HFFc6 (cell line): ENCODE results near the gene HMCES. TPM values are rescaled to one million over a fixed set of nuclear protein-coding genes. Genes with fewer than 3 reads are reported as not detected.
"Not testable (repeated sequence)": the region's sequence is repeated elsewhere in the genome, so short reads cannot be mapped to it uniquely, and the experiment has no call there.

Experiments
- DNase-seq: peaks from one replicate; pipeline ENCODE4 v3.0.0-alpha.2; 2018
- H3K27ac Mint-ChIP-seq: 2 replicates; pipeline ENCODE4 v1.8.0; 2020; ENCODE audit warnings: mild to moderate bottlenecking, mixed read lengths
- H3K27me3 Mint-ChIP-seq: 2 replicates; pipeline ENCODE4 v1.8.0; 2021; ENCODE audit warnings: mild to moderate bottlenecking, moderate library complexity, mixed read lengths; ENCODE audit not compliant: insufficient read depth
- H3K36me3 Mint-ChIP-seq: 2 replicates; pipeline ENCODE4 v1.8.0; 2021; ENCODE audit warnings: low read depth, mixed read lengths
- H3K4me1 Mint-ChIP-seq: 2 replicates; pipeline ENCODE4 v1.8.0; 2020; ENCODE audit warnings: low read depth, mixed read lengths
- H3K4me3 Mint-ChIP-seq: 2 replicates; pipeline ENCODE4 v1.8.0; 2020; ENCODE audit warnings: mild to moderate bottlenecking, moderate library complexity, mixed read lengths
- H3K9me3 Mint-ChIP-seq: 2 replicates; pipeline ENCODE4 v1.8.0; 2020; ENCODE audit warnings: mild to moderate bottlenecking, mixed read lengths
- CTCF ChIP-seq: fragments of 200-600 bp; sonication (generic); IDR thresholded peaks from 2 replicates; pipeline ENCODE4 v1.5.0; 2021; ENCODE audit warnings: antibody characterized with exemption, mild to moderate bottlenecking
- total RNA-seq, 6 experiments: library from RNA; stranded (reverse); fragmentation: NEBNext Ultra II Directional; extraction: Animal tissue kit (Norgen Biotek cat#: 25700); gene quantifications; 2 replicates in 1 of 6; 3 replicates in 5 of 6; pipeline ENCODE4 v1.2.3, GENCODE V29; 2021

The HMCES gene
- total RNA-seq, 6 experiments from 2014 or later, result 28.3 to 33.9 (median 31.4) TPM

- Mint-ChIP-seq H3K27me3 (peaks cover 2% of the 10 kb centered on the region; the same call in 1 of the 2 replicates), H3K27ac (no peak overlapping the region; the same call in 1 of the 2 replicates), H3K36me3 (no peaks in the 10 kb centered on the region; the same call in 1 of the 2 replicates), H3K4me3 (no peak overlapping the region), H3K9me3 (no peaks in the 10 kb centered on the region), H3K4me1 (peaks cover 28% of the 10 kb centered on the region)
- peak; percentile 52 for DNase-seq
- no peak for TF ChIP-seq CTCF
These were observed 38.2 kb upstream of the HMCES start for GRCh38 chr3:129240436-129240835.

- Mint-ChIP-seq H3K4me1 (peaks cover 37% of the 10 kb centered on the region), H3K4me3 (peak overlapping the region; percentile 69), H3K27ac (peak overlapping the region; percentile 79), H3K27me3 (peaks cover 6% of the 10 kb centered on the region), H3K36me3 (peaks cover 8% of the 10 kb centered on the region), H3K9me3 (no peaks in the 10 kb centered on the region)
- no peak for DNase-seq
- TF ChIP-seq CTCF, result no peak
These were observed 33.5 kb upstream of the HMCES start for GRCh38 chr3:129245141-129245540.

GRCh38 chr3:129245641-129246306 is 32.9 kb upstream of the HMCES start:
- peak; percentile 91 for DNase-seq
- Mint-ChIP-seq H3K4me1 (peaks cover 37% of the 10 kb centered on the region), H3K36me3 (peaks cover 14% of the 10 kb centered on the region), H3K4me3 (peak overlapping the region; percentile 69), H3K27ac (peak overlapping the region; percentile 79)
- peak; percentile 97 for TF ChIP-seq CTCF
- H3K27me3 Mint-ChIP-seq, H3K9me3 Mint-ChIP-seq: not testable (repeated sequence)

GRCh38 chr3:129246636-129247035 is 32.0 kb upstream of the HMCES start:
- Mint-ChIP-seq H3K4me1 (peaks cover 36% of the 10 kb centered on the region), H3K27ac (no peak overlapping the region), H3K9me3 (no peaks in the 10 kb centered on the region), H3K36me3 (peaks cover 14% of the 10 kb centered on the region), H3K4me3 (no peak overlapping the region), H3K27me3 (peaks cover 4% of the 10 kb centered on the region)
- no peak for TF ChIP-seq CTCF
- DNase-seq, result no peak

- peak overlapping the region; percentile 99 for H3K27ac Mint-ChIP-seq
- H3K9me3 Mint-ChIP-seq, result no peaks in the 10 kb centered on the region
- H3K27me3 Mint-ChIP-seq, result peaks cover 4% of the 10 kb centered on the region
- H3K4me3 Mint-ChIP-seq, result peak overlapping the region; percentile 100
- peaks cover 53% of the 10 kb centered on the region for H3K4me1 Mint-ChIP-seq
- H3K36me3 Mint-ChIP-seq, result peaks cover 29% of the 10 kb centered on the region
- no peak for DNase-seq
- no peak for TF ChIP-seq CTCF
These were observed 30.2 kb upstream of the HMCES start for GRCh38 chr3:129248286-129248979.
